K562 (cell line): ENCODE data around the gene EHBP1L1. TPM values are rescaled to one million over a fixed set of nuclear protein-coding genes. Genes with fewer than 3 reads are reported as not detected.

Source experiments
- GABPB1 ChIP-seq: sonication (generic); formaldehyde crosslinking; IDR thresholded peaks from 2 replicates; pipeline ENCODE4 v1.8.0; 2022; ENCODE audit warnings: mild to moderate bottlenecking, missing genetic modification reagents
- L3MBTL2 ChIP-seq: fragments of 450-650 bp; IDR thresholded peaks from 2 replicates; pipeline ENCODE4 v1.6.1; 2016; ENCODE audit warnings: mild to moderate bottlenecking, moderate library complexity
- MAZ ChIP-seq, 2 experiments: fragments of 450-650 bp in 1 of 2; sonication (generic) in 1 of 2; formaldehyde crosslinking; IDR thresholded peaks in 1 of 2; conservative IDR thresholded peaks in 1 of 2; 2 replicates each; pipeline versions ENCODE4 v1.4.0 to v1.5.0; 2020; ENCODE audit warnings: mild to moderate bottlenecking in 1 of 2, missing genetic modification reagents in 1 of 2
- SMARCE1 ChIP-seq: fragments of 450-650 bp; IDR thresholded peaks from 2 replicates; pipeline ENCODE4 v1.7.1; 2016; ENCODE audit warnings: mild to moderate bottlenecking
- polyA plus RNA-seq, 8 experiments: library from polyadenylated mRNA; depleted of rRNA in 4 of 8; stranded (reverse) in 5 of 8; unstranded in 3 of 8; fragments of >200 nt; fragmentation: Nextera tagmentation in 2 of 8; fragmentation: Illumina TruSeq in 1 of 8; extraction: Ambion mirVana in 2 of 8; extraction: Trizol in 1 of 8; gene quantifications; 2 replicates each; pipeline versions ENCODE4 v1.2.1 to v1.2.3, GENCODE V29; 2011 to 2014; ENCODE audit warnings: inconsistent platforms in 1 of 8, missing spikeins in 1 of 8
- total RNA-seq, 7 experiments: library from RNA; depleted of rRNA in 6 of 7; stranded (reverse); fragments of >200 nt in 6 of 7; fragmentation: Illumina TruSeq in 2 of 7; extraction: Trizol in 2 of 7; gene quantifications; 2 replicates each; pipeline versions ENCODE4 v1.2.1 to v1.2.3, GENCODE V29; 2011 to 2021; ENCODE audit warnings: low replicate concordance in 1 of 7
- TF ChIP-seq, protein P1 (sequence below): fragments of 250-450 bp; sonication (Bioruptor Pico); IDR thresholded peaks from 2 replicates; pipeline ENCODE4 v1.4.0; 2020; ENCODE audit warnings: mild to moderate bottlenecking, moderate library complexity

The EHBP1L1 gene
- total and polyA plus RNA-seq, 9 of the 15 experiments (the other 6 are each of a cell fraction or from before 2014, with no cell fraction given), result 0.03 to 87.1 (median 26.3) TPM

DNA sequence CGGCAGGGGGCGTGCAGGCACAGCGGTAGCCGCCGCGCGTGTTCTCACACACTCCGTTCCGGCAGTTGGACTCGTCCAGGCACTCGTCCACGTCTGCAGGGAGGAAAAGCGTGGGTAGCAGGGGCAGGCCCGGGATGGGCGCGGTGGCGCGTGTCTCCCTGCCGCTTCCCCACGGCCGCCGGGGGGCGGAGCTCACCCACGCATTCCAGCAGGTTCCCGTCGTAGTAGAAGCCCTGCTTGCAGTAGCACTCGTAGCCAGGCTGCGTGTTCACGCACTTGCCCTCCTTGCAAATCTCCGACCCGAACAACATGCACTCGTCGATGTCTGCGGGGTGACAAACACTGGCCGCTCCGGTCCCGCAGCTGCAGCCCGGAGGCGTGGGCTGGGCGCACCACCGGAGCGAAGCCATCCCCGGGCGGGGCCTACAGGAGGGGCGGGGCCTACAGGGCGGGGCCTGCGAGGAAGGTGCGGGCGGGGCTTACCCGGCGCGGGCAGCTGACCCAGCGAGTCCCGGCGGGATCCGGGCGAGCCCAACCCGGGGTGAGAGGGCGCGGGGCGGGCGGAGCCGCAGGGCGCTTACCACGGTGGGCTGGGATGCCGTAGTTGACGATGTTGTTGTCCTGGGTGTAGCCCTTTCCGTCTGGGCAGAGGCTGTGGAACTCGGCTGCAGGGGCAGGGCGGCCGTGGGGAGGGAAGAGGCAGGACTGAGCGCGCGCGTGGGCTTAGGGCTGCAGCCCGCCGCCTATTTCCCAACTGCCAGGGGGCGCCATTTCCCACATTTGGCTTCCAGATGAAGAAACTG is 35.4 kb upstream of the EHBP1L1 start (continued):
- TF ChIP-seq, protein P1, sequence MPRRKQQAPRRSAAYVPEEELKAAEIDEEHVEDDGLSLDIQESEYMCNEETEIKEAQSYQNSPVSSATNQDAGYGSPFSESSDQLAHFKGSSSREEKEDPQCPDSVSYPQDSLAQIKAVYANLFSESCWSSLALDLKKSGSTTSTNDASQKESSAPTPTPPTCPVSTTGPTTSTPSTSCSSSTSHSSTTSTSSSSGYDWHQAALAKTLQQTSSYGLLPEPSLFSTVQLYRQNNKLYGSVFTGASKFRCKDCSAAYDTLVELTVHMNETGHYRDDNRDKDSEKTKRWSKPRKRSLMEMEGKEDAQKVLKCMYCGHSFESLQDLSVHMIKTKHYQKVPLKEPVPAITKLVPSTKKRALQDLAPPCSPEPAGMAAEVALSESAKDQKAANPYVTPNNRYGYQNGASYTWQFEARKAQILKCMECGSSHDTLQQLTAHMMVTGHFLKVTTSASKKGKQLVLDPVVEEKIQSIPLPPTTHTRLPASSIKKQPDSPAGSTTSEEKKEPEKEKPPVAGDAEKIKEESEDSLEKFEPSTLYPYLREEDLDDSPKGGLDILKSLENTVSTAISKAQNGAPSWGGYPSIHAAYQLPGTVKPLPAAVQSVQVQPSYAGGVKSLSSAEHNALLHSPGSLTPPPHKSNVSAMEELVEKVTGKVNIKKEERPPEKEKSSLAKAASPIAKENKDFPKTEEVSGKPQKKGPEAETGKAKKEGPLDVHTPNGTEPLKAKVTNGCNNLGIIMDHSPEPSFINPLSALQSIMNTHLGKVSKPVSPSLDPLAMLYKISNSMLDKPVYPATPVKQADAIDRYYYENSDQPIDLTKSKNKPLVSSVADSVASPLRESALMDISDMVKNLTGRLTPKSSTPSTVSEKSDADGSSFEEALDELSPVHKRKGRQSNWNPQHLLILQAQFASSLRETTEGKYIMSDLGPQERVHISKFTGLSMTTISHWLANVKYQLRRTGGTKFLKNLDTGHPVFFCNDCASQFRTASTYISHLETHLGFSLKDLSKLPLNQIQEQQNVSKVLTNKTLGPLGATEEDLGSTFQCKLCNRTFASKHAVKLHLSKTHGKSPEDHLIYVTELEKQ (CRISPR knock-in tag), result no peak
- TF ChIP-seq GABPB1 (CRISPR knock-in tag), result peak; percentile 75
- TF ChIP-seq SMARCE1, result no peak; the same call in 1 of the 2 replicates
- peak; percentile 75 for TF ChIP-seq L3MBTL2
- peak; percentile 89 to 92 for TF ChIP-seq MAZ (CRISPR knock-in tag; conservative IDR thresholded peaks at IDR 0.05 in 1 of 2, IDR thresholded peaks at IDR 0.05 in 1 of 2)
